Measurements from ENCODE around the gene ARFIP2.
A peak's percentile ranks its signal among the peaks of the same experiment; 100 is the strongest.
"Not testable (repeated sequence)": the region's sequence is repeated elsewhere in the genome, so short reads cannot be mapped to it uniquely, and the experiment has no call there.

ARFIP2 gene

GRCh38 chr11:6481012-6481923 is at the start of gene ARFIP2, which contains the start of gene TIMM10B:
ARFIP2 (minus strand) TSS chr11:6481331; CDS start chr11:6480421, 910 bp downstream.
TIMM10B (plus strand) TSS chr11:6481501; CDS start chr11:6481517, 16 bp downstream.
- DNase-seq: peak; percentile 72 to 100 (median 98)

GRCh38 chr11:6530848-6531247 is 49.7 kb upstream of the ARFIP2 start:
- no peak for DNase-seq

- no peak for DNase-seq
These were observed 48.1 kb upstream of the ARFIP2 start for GRCh38 chr11:6529266-6529665.

- DNase-seq: no peak
These were observed 45.4 kb upstream of the ARFIP2 start for GRCh38 chr11:6526411-6527135.

- no peak for DNase-seq
These were observed 42.1 kb upstream of the ARFIP2 start for GRCh38 chr11:6523253-6523652.

GRCh38 chr11:6521946-6522345 is 40.8 kb upstream of the ARFIP2 start:
- DNase-seq: not testable (repeated sequence)

- no peak for DNase-seq
These were observed 39.1 kb upstream of the ARFIP2 start for GRCh38 chr11:6520265-6520664.

GRCh38 chr11:6516865-6517264 is 35.7 kb upstream of the ARFIP2 start:
- DNase-seq: no peak

- DNase-seq: peak in 4 of 56 donors; percentile 4 to 52 (median 25)
These were observed 24.6 kb upstream of the ARFIP2 start for GRCh38 chr11:6505577-6506240.

GRCh38 chr11:6504166-6504565 is 23.0 kb upstream of the ARFIP2 start:
- no peak for DNase-seq

GRCh38 chr11:6502382-6502781 is 21.3 kb upstream of the ARFIP2 start:
- no peak for DNase-seq

GRCh38 chr11:6498544-6498943 is 17.4 kb upstream of the ARFIP2 start:
- DNase-seq: no peak

GRCh38 chr11:6498121-6498520 is 17.0 kb upstream of the ARFIP2 start:
- DNase-seq: no peak

GRCh38 chr11:6497069-6497839 is 16.1 kb upstream of the ARFIP2 start, which contains the start of gene DNHD1:
DNHD1 (plus strand) TSS chr11:6497280; CDS start chr11:6498216, 936 bp downstream.
- peak in 1 of 56 donors; percentile 10 for DNase-seq

GRCh38 chr11:6489306-6489705 is 8.2 kb upstream of the ARFIP2 start:
- no peak for DNase-seq

GRCh38 chr11:6488821-6489220 is 7.7 kb upstream of the ARFIP2 start:
- DNase-seq: no peak

GRCh38 chr11:6488342-6488741 is 7.2 kb upstream of the ARFIP2 start:
- DNase-seq: no peak

- DNase-seq: no peak
These were observed 5.8 kb upstream of the ARFIP2 start for GRCh38 chr11:6486938-6487337.

GRCh38 chr11:6486256-6486655 is 5.1 kb upstream of the ARFIP2 start:
- no peak for DNase-seq

GRCh38 chr11:6485661-6486060 is 4.5 kb upstream of the ARFIP2 start:
- DNase-seq: no peak

GRCh38 chr11:6483015-6483414 is 1.9 kb upstream of the ARFIP2 start:
- no peak for DNase-seq
